ENCODE data around the gene WDR43. TPM values are rescaled to one million over a fixed set of nuclear protein-coding genes. Genes with fewer than 3 reads are reported as not detected.
A peak's percentile ranks its signal among the peaks of the same experiment; 100 is the strongest.

Gene WDR43
- total and polyA plus RNA-seq, 2 experiments from 2014 or later: 21.0 to 41.3 TPM

- Histone ChIP-seq H3K27me3 (no peaks in the 10 kb centered on the region), H2AFZ (no peak overlapping the region), H3K27ac (peak overlapping the region; percentile 74), H3K4me1 (ENCODE audit: insufficient read depth) (peaks cover 9% of the 10 kb centered on the region), H3K4me3 (no peak overlapping the region), H3K4me2 (no peak overlapping the region), H3K9me2 (replicated peaks; ENCODE audit: insufficient read depth) (no peaks in the 10 kb centered on the region), H4K20me1 (ENCODE audit: insufficient read depth, poor library complexity, severe bottlenecking) (no peaks in the 10 kb centered on the region), H3K36me3 (replicated peaks; ENCODE audit: insufficient read depth, low read depth) (no peaks in the 10 kb centered on the region), H3K9me3 (ENCODE audit: low read depth) (no peaks in the 10 kb centered on the region), H3K79me2 (no peaks in the 10 kb centered on the region)
- peak; percentile 16 for DNase-seq (ENCODE audit: low spot score)
- WGBS (ENCODE audit: low lambda C conversion rate, missing lambda C conversion rate): 56% methylated on average over 6 of the region's 6 CpGs
- peak; percentile 27 for TF ChIP-seq CTCF (IDR thresholded peaks at IDR 0.05; ENCODE audit: poor library complexity)
- no peak for TF ChIP-seq EZH2phosphoT487 (IDR thresholded peaks at IDR 0.05; ENCODE audit: low read depth, severe bottlenecking, unreplicated experiment)
Measured at GRCh38 chr2:28952836-28953211, 58.4 kb downstream of the WDR43 start.

GRCh38 chr2:28955467-28955866 is 61.0 kb downstream of the WDR43 start:
- Histone ChIP-seq H3K27me3 (no peaks in the 10 kb centered on the region), H4K20me1 (ENCODE audit: insufficient read depth, poor library complexity, severe bottlenecking) (no peaks in the 10 kb centered on the region), H3K4me3 (no peak overlapping the region), H3K4me1 (ENCODE audit: insufficient read depth) (peaks cover 9% of the 10 kb centered on the region), H2AFZ (no peak overlapping the region), H3K9me3 (ENCODE audit: low read depth) (no peaks in the 10 kb centered on the region), H3K4me2 (no peak overlapping the region), H3K79me2 (no peaks in the 10 kb centered on the region), H3K36me3 (replicated peaks; ENCODE audit: insufficient read depth, low read depth) (no peaks in the 10 kb centered on the region), H3K9me2 (replicated peaks; ENCODE audit: insufficient read depth) (no peaks in the 10 kb centered on the region), H3K27ac (no peak overlapping the region)
- DNase-seq (ENCODE audit: low spot score): no peak
- TF ChIP-seq CTCF (IDR thresholded peaks at IDR 0.05; ENCODE audit: poor library complexity) (no peak), EZH2phosphoT487 (IDR thresholded peaks at IDR 0.05; ENCODE audit: low read depth, severe bottlenecking, unreplicated experiment) (no peak), EZH2 (IDR thresholded peaks at IDR 0.05; ENCODE audit: borderline replicate concordance) (no peak)
- 53% methylated on average over 5 of the region's 5 CpGs for WGBS (ENCODE audit: low lambda C conversion rate, missing lambda C conversion rate)

GRCh38 chr2:28956415-28956826 is 62.0 kb downstream of the WDR43 start:
- no peaks in the 10 kb centered on the region for H3K36me3 ChIP-seq (replicated peaks; ENCODE audit: insufficient read depth, low read depth)
- no peaks in the 10 kb centered on the region for H4K20me1 ChIP-seq (ENCODE audit: insufficient read depth, poor library complexity, severe bottlenecking)
- DNase-seq (ENCODE audit: low spot score): peak; percentile 54
- H2AFZ ChIP-seq: no peak overlapping the region
- no peak overlapping the region for H3K4me3 ChIP-seq
- H3K9me2 ChIP-seq (replicated peaks; ENCODE audit: insufficient read depth): no peaks in the 10 kb centered on the region
- peak overlapping the region; percentile 64 for H3K4me2 ChIP-seq
- H3K79me2 ChIP-seq: no peaks in the 10 kb centered on the region
- TF ChIP-seq EZH2 (IDR thresholded peaks at IDR 0.05; ENCODE audit: borderline replicate concordance): no peak
- TF ChIP-seq CTCF (IDR thresholded peaks at IDR 0.05; ENCODE audit: poor library complexity): no peak
- TF ChIP-seq EZH2phosphoT487 (IDR thresholded peaks at IDR 0.05; ENCODE audit: low read depth, severe bottlenecking, unreplicated experiment): no peak
- H3K27ac ChIP-seq: no peak overlapping the region
- 32% methylated on average over 11 of the region's 11 CpGs for WGBS (ENCODE audit: low lambda C conversion rate, missing lambda C conversion rate)
- H3K27me3 ChIP-seq: no peaks in the 10 kb centered on the region
- H3K9me3 ChIP-seq (ENCODE audit: low read depth): no peaks in the 10 kb centered on the region
- H3K4me1 ChIP-seq (ENCODE audit: insufficient read depth): peaks cover 4% of the 10 kb centered on the region

- Histone ChIP-seq H3K4me2 (peak overlapping the region; percentile 64), H3K27me3 (no peaks in the 10 kb centered on the region), H3K79me2 (no peaks in the 10 kb centered on the region), H4K20me1 (ENCODE audit: insufficient read depth, poor library complexity, severe bottlenecking) (no peaks in the 10 kb centered on the region), H3K36me3 (replicated peaks; ENCODE audit: insufficient read depth, low read depth) (no peaks in the 10 kb centered on the region), H3K27ac (no peak overlapping the region), H3K9me2 (replicated peaks; ENCODE audit: insufficient read depth) (no peaks in the 10 kb centered on the region), H3K4me3 (no peak overlapping the region), H2AFZ (no peak overlapping the region), H3K9me3 (ENCODE audit: low read depth) (no peaks in the 10 kb centered on the region), H3K4me1 (ENCODE audit: insufficient read depth) (no peaks in the 10 kb centered on the region)
- no peak for DNase-seq (ENCODE audit: low spot score)
- peak; percentile 39 for TF ChIP-seq CTCF (IDR thresholded peaks at IDR 0.05; ENCODE audit: poor library complexity)
- no peak for TF ChIP-seq EZH2 (IDR thresholded peaks at IDR 0.05; ENCODE audit: borderline replicate concordance)
- 64% methylated on average over 15 of the region's 15 CpGs for WGBS (ENCODE audit: low lambda C conversion rate, missing lambda C conversion rate)
Measured at GRCh38 chr2:28956890-28957289, 62.4 kb downstream of the WDR43 start.

Measured in hepatocyte (in vitro differentiated cells).